Epithelial cell of esophagus (primary cell): Measurements from ENCODE around the gene GPBAR1.

Experiments
- DNase-seq: peaks from one replicate; pipeline ENCODE4 v3.0.0; 2010; ENCODE audit warnings: low read depth
- H3K4me3 ChIP-seq: 2 replicates; pipeline ENCODE4 v1.5.1; 2011; ENCODE audit warnings: mild to moderate bottlenecking, low read length, control low read depth
- TF ChIP-seq, protein P1 (sequence below): IDR thresholded peaks from 2 replicates; pipeline ENCODE4 v1.5.1; 2011; ENCODE audit warnings: low read depth, mild to moderate bottlenecking, low read length, control low read depth, inconsistent platforms; ENCODE audit not compliant: insufficient read depth; ENCODE audit errors: missing control alignments

The GPBAR1 gene

GRCh38 chr2:218244204-218244603 is 16.6 kb upstream of the GPBAR1 start:
- no peak overlapping the region for H3K4me3 ChIP-seq
- TF ChIP-seq, protein P1, sequence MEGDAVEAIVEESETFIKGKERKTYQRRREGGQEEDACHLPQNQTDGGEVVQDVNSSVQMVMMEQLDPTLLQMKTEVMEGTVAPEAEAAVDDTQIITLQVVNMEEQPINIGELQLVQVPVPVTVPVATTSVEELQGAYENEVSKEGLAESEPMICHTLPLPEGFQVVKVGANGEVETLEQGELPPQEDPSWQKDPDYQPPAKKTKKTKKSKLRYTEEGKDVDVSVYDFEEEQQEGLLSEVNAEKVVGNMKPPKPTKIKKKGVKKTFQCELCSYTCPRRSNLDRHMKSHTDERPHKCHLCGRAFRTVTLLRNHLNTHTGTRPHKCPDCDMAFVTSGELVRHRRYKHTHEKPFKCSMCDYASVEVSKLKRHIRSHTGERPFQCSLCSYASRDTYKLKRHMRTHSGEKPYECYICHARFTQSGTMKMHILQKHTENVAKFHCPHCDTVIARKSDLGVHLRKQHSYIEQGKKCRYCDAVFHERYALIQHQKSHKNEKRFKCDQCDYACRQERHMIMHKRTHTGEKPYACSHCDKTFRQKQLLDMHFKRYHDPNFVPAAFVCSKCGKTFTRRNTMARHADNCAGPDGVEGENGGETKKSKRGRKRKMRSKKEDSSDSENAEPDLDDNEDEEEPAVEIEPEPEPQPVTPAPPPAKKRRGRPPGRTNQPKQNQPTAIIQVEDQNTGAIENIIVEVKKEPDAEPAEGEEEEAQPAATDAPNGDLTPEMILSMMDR = no peak
- DNase-seq = no peak

- H3K4me3 ChIP-seq = no peak overlapping the region
- TF ChIP-seq, protein P1 = no peak
- no peak for DNase-seq
Observed at GRCh38 chr2:218244665-218245064, 16.1 kb upstream of the GPBAR1 start.

DNA sequence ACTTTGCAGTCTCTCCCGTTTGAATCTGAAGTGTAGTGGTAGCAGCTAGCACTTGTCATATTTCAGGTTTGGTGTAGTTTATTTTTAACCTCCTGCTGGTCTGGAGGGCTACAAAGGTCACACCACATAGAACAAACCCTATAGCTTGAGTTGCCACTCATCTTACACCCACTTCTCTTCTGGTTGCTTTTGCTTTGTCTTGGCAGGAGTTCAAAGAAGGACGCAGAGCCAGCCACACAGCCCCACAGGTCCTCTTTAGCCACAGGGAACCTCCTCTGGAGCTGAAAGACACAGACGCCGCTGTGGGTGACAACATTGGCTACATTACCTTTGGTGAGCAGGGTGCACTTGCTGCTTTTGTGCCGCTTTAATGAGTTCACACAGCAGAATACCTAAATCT is 15.6 kb upstream of the GPBAR1 start:
- no peak for DNase-seq
- TF ChIP-seq, protein P1 = no peak
- H3K4me3 ChIP-seq = no peak overlapping the region

DNA sequence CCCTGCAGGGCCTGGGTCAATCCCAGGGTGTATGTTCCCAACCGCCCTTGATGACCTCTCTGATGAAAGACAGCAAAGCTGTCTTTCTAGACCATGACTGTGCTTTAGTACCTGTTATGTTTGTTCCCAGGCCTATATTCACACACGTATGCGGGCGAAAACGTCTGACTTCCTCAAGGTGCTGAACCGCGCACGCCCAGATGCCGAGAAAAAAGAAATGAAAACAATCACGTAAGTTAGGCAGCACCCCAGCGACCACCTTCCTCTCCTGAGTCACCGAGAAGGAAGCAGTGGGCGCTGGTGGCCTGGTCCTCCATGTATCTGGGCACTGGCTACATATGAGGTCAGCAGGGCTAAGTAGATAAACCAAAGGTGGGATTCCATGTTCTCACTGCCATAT is 11.1 kb upstream of the GPBAR1 start:
- DNase-seq = no peak
- TF ChIP-seq, protein P1 = no peak
- H3K4me3 ChIP-seq = no peak overlapping the region

- DNase-seq = no peak
- TF ChIP-seq, protein P1 = no peak
- H3K4me3 ChIP-seq = no peak overlapping the region
Observed at GRCh38 chr2:218252509-218253231, 8.1 kb upstream of the GPBAR1 start.

DNA sequence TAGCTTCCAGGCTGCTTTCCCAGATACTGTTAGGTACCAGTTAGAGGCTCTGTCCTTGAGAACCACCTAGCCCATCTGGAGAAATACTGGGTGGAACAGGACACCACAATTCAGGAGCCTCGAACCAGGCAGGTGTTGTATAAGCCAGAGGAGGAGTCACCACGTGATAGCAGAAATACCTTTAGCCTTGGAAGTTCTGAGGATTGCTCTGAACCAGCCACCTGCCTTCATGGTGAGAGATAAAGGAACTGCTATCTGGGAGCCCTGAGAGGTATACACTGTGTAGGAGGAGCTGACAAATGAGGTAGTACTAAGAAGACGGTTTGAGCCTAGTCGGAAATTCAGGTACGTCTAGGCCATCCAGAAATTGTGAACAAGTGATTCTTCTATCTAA is 7.6 kb upstream of the GPBAR1 start:
- no peak for DNase-seq
- no peak overlapping the region for H3K4me3 ChIP-seq
- TF ChIP-seq, protein P1 = no peak

DNA sequence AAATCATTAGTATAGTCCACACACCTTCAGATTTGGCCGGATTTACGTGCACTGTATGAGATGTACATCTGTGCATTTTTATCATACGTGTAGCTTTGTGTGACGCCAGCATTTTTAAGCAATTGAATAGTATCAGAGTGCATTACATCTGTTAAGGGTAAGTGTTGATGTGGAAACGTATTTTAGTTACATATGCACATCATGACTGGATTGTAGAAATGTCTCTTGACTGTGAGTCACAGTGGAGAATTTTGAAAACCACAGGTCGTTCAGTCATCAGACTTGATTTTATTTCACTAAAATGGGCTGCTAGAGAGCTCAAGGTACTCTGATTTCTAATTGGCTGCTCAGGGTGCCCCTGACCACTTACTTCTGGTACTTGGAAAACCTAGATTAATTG is 5.4 kb upstream of the GPBAR1 start:
- DNase-seq = peak; percentile 39
- TF ChIP-seq, protein P1 = no peak
- no peak overlapping the region for H3K4me3 ChIP-seq
